Measurements from ENCODE around the gene SLC18A2.

DNA sequence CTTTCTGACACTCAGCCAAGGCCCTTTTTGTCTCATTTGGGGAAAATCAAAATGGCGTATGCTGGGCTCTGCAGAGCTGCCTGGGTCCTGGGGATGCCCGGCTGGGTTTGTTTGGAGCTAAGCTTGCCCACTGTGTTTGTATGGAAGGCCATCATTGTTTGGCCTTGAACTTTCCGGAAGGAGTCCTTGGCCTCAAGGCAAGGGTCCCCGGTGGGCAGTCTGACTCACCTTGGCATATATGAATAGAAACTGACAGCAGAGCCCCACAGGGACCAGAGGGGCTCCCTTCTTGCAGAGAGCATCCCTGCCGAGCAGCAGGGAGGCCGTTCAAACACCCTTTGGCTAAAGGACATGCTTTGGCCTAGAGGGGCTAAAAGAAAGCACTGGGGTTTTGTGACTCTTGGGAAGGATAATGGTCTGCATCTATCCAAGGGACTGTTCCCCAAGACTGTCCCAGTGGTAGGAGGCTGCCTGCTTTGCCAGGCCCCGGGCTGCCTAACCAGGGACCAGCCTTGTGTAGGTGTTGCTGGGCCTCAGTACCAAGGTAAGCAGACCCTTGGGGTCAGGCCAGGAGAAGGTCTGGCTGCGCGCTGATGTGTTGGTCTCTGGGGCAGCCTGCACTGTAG lies 15.0 kb downstream of the SLC18A2 start:
- TF ChIP-seq, protein P1, sequence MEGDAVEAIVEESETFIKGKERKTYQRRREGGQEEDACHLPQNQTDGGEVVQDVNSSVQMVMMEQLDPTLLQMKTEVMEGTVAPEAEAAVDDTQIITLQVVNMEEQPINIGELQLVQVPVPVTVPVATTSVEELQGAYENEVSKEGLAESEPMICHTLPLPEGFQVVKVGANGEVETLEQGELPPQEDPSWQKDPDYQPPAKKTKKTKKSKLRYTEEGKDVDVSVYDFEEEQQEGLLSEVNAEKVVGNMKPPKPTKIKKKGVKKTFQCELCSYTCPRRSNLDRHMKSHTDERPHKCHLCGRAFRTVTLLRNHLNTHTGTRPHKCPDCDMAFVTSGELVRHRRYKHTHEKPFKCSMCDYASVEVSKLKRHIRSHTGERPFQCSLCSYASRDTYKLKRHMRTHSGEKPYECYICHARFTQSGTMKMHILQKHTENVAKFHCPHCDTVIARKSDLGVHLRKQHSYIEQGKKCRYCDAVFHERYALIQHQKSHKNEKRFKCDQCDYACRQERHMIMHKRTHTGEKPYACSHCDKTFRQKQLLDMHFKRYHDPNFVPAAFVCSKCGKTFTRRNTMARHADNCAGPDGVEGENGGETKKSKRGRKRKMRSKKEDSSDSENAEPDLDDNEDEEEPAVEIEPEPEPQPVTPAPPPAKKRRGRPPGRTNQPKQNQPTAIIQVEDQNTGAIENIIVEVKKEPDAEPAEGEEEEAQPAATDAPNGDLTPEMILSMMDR (IDR thresholded peaks at IDR 0.05) = no peak
- no peak for TF ChIP-seq POLR2A (IDR thresholded peaks at IDR 0.05)

Data from ovary (tissue), 3 donors.